PC-3 (cell line): ENCODE measurements around the gene SPTSSB.

Experiments
- CTCF ChIP-seq: fragments of 300-600 bp; sonication (generic); conservative IDR thresholded peaks from 2 replicates; pipeline ENCODE4 v1.5.1; 2017; ENCODE audit warnings: antibody characterized with exemption, low read depth, mild to moderate bottlenecking, low read length
- EZH2 ChIP-seq: fragments of 300-600 bp; sonication (generic); IDR thresholded peaks from one replicate; pipeline ENCODE4 v1.6.1; 2017; ENCODE audit warnings: antibody characterized with exemption, mild to moderate bottlenecking, low read length; ENCODE audit not compliant: unreplicated experiment
- EZH2phosphoT487 ChIP-seq: fragments of 300-600 bp; sonication (generic); IDR thresholded peaks from 2 replicates; pipeline ENCODE4 v1.6.1; 2018; ENCODE audit warnings: mild to moderate bottlenecking, antibody characterized with exemption, low read length, borderline replicate concordance

- TF ChIP-seq CTCF (no peak), EZH2phosphoT487 (no peak), EZH2 (no peak)
Measured at GRCh38 chr3:161405836-161406235, 34.5 kb upstream of the SPTSSB start.
